Medulla oblongata (tissue), 1 donor: Measurements from ENCODE around the gene SLC44A5.
"Not testable (repeated sequence)": the region's sequence is repeated elsewhere in the genome, so short reads cannot be mapped to it uniquely, and the experiment has no call there.

ENCODE experiments used
- DNase-seq: peaks from one replicate; pipeline ENCODE4 v3.0.0-alpha.2; 2015; ENCODE audit errors: extremely low spot score

Gene SLC44A5

DNA sequence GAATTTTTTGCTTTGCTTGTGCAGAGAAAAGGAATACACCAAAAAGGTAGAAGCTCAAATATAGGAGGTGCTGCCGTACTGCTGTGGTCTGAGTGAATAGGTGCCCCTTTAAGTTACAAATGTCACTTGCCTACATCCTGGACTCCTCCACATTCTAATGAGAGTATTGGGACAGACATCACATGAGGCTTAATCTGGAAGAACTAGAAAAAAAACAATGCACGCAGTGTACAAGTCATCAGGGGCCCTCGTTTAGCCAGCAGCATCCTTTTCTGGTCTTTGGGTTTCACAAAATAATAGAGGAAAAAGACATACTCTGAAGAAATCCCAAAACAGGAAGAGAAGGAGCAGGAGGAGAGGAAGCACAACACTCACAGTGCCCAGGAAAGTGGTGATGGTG is 89.3 kb downstream of the SLC44A5 start:
- no peak for DNase-seq

DNA sequence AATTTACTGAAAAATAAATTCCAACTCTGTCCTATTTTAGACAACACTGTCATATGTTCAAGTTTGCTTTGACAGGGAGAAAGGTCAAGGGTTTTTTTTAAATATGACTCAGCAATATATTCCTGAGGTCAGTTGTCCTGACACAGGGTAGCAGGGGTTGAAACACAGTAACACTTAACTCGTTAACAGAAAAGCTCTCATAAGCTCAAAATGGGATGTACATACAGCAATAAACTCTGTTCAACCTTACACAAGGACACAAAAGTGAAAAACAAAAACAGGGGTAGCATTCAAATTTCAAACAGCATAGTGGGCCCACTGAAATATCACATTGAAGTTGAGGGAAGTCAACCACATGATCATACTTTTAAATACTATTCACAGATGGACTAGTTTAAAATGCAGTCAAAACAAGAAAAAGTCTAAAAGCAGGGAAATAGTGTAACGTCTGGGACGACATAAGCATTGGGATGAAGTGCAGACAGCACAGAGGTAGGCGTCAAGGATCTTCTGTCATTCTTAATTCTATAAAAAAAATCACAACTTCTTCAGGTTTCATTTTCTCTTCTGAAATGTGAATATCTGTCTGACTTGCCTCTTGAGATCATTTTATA is 89.9 kb downstream of the SLC44A5 start:
- no peak for DNase-seq

DNA sequence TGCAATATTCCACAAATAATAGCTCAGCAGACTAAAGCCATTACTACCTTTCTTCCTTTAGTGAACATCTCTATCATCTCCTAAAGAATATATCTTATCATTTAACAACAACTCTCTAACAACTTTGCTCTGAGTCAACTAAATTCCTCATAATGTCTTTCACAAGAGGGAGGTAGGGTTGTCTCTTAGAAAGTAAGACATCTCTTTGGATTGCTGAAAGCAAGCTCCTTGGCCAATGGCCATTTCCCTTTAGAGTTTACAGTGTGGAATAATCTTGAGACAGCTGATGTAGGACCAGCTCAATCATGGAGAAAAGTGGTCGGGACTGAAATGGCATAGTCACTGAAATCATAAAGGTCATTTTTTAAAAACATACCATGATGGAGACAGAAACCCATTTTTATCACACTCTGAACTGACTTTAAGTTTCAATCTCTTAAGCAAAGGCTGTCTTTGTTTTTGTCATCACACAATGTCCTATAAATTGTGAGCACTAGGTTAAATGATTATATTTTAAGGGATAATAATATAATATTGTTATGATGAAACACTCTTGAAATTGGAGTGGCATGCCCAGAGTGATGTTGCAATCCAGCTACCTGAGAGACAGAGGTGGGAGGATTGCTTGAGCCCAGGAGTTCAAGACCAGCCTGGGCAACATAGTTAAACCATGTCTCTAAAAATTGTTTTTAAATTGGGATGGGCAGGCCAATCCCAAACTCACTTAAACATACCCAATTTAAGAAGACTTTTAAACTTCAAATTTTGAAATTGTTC is 91.1 kb downstream of the SLC44A5 start:
- DNase-seq = no peak

DNA sequence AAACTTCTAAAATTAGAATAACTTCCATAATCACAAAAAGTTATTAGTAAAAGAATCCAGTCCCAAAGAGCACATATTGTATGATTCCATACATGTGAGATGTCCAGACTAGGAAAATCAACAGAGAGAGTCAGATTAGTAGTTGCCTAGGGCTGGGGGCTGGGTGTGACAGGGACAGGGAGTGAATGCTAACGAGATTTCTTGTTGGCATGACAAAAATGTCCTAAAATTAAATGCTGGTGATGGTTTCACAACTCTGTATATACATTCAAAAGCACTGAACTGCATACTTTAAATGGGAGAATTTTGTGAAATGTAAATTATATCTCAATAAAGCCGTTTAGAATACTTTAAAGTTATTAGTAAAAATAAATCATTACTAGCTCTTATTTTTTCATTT is 92.2 kb downstream of the SLC44A5 start:
- no peak for DNase-seq

DNA sequence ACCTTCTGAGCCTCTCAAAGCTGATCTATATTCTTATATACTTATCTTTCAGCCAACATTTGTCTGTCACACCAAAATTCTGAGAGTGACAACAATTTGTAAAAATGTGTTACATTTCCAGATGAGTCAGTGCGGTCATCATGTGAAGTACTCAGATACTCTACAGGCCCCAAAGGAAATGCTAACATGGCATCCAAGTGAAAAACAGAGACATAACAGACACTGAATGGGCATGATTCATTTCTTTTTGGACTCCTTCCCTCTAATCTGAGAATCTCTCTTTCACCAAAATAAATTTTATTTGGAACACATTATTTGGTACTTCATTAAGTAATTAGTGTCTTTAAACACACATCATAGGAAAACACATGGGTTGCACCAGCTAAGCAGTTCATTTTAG is 96.6 kb downstream of the SLC44A5 start:
- DNase-seq = no peak

DNA sequence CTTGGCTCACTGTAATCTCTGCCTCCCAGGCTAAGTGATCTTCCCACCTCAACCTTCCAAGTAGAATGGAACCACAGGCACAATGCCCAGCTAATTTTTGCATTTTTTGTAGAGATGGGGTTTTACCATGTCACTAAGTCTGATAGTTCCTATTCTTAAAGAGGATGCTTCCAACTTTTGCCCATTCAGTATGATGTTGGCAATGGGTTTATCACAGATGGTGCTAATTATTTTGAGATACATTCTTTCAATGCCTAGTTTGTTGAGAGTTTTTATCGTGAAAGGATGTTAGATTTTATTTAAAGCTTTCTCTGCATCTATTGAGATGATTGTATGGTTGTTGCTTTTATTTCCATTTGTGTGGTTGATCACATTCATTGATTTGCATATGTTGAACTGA is 103.9 kb downstream of the SLC44A5 start:
- DNase-seq = no peak

DNA sequence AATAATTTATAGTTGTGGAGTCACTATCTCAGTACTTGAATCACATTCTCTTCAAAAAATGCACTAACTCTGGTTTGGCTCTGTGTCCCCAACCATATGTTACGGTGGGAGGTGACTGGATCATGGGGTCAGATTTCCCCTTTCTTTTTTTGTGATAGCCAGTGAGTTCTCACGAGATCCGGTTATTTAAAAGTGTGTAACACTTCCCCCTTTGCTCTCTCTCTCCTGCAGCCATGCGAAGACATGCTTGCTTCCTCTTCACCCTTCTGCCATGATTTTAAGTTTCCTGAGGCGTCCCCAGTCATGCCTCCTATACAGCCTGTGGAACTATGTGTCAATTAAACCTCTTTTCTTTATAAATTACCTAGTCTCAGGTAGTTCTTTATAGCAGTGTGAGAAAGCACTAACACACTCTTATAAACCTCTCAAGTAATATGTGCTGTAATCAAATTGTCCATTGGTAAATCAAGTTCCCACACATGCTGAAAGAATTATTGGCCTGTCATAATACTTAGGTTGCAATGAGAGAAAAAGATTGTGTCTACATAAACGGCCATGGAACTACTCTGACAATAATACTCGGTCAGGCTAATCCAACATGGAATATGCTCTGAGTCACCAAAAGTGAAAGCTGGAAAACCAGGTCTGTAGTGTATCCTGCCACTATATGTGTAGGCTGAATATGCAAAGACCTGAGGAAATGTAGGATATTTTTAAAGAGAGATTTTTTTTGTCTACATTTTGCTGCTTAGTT is 107.5 kb downstream of the SLC44A5 start:
- no peak for DNase-seq

DNA sequence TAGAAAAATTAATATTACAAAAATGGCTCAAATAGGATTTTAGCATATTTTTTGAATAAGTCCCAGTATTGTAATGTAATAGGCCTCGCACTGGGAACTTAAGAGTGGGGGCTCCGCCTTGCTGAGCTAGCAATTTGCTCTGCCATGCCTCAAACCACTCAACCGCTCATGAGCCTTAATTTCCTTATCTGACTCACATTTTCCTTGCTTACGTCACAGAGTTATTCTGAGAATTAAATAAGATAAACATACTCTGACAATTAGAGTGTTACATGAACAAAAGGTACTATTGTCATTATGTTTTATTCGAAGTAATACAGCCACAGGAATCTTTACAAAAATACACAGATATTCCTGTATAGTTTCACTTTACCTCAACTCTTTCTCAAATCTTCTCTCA is 108.1 kb downstream of the SLC44A5 start:
- DNase-seq = no peak

DNA sequence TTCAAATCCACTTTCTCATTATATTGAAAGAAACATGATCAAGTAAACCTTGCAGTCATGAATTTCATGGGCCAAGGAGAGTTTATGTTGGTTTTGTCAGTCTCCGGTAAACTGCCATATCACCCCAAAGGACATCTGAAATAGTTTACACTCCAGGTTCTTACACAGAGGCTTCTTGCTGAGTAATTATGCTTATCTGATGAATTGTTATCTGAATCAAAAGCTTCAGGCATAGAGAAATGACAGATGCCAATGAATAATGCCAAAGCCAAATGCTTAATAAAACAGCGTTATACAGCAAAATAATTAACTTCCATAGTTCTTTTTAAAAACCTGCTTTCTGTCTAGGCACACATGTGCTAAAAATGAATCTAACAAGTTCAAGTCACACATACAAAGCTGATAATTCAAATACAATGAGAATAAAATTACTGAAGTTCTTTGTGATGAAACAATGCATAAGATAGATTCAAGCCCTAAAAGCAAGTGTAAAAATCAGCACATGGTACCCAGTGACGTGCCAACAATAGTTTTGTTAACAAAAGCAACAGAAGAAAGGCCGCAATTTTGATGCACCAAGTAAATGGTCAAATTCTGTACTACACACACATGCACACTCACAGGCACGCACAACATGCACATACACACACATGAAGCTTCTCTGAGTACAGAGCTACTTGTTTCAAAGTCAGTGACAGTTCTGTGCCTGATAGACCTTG is 109.2 kb downstream of the SLC44A5 start:
- DNase-seq = no peak

DNA sequence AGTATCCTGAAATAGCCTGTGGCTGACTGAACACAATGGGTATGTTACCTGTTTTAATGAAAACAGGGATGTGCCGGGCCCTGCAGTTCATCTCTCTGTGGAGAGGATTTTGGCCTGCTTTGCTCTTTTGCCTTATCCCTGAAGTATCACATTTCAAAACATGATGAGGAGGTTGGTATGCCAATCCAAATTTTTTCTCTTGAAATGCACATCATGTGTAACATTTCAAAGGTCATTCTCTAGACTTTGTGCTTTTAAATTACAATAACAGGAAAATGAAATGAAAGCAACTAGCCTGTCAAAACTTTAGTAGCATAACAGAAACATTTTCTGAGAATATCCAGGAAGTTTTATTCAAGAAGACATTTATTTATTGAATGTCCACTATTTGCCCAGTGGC is 118.9 kb downstream of the SLC44A5 start:
- no peak for DNase-seq

DNA sequence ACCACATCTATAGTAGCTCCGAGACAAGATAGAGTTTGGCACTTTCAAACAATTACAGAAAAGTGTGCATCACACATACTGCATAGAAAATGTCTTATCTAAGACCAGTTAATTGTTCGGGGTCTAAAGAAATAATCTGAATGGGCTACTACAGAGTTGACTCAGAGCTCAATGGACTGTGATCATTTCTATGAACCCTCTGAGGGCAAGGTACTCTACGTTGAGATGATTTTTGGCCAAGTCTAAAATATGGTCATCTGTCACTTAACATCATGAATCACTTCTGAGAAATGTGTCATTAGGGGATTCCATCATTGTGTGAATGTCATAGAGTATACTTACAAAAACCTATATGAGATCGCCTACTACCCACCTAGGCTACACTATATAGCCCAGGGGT is 123.5 kb downstream of the SLC44A5 start:
- no peak for DNase-seq

DNA sequence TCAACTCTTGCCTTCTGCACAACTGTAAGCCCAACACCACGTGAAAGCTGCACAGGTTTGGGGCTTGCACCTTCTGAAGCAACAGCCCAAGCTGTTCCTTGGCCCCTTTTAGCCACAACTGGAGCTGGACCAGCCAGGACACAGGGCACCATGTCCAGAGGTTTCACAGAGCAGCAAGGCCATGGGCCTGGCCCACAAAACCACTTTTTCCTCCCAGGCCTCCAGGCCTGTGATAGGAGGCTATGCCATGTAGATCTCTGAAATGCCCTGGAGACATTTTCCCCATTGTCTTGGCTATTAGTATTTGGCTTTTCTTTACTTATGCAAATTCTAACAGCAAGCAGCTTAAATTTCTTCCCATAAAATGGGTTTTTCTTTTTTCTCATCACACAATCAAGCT is 126.1 kb downstream of the SLC44A5 start:
- DNase-seq = no peak

DNA sequence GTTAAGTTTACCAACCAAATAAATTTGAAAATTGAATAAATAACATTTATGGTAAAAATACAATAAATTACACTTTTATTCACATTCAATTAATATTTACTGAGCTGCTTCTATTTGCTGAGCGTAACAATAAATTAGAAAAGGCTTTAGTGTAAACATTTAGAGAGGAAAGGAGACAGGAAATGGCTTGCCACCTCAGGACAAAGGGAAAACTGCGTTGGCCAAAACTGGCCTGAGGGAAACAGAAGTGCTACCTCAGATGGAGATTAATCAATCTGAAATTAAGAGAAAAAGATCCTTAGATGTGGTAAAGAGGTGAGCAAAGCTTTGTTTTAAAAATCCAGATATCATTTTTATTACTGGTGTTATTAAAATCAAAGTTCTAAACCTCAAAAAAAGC is 128.0 kb downstream of the SLC44A5 start:
- DNase-seq = no peak

DNA sequence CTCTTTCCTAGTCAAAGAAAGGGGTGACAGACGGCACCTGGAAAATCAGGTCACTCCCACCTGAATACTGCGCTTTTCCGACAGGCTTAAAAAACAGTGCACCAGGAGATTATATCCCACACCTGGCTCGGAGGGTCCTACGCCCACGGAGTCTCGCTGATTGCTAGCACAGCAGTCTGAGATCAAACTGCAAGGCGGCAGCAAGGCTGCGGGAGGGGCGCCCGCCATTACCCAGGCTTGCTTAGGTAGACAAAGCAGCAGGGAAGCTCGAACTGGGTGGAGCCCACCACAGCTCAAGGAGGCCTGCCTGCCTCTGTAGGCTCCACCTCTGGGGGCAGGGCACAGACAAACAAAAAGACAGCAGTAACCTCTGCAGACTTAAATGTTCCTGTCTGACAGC is 134.4 kb downstream of the SLC44A5 start:
- DNase-seq = not testable (repeated sequence)

DNA sequence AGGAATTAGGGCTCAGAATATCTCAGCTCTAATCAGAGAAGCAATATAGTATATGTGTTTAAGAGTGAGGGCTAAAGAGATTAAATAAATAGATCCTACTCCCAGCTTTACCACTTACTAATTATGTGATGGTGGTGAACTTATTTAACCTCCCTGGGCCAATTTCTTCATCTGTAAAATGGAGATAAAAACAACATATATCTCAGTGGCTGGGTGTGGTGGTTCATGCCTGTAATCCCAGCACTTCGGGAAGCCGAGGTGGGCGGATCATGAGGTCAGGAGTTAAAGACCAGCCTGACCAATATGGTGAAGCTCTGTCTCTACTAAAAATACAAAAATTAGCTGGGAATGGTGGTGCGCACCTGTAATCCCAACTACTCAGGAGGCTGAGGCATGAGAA is 135.2 kb downstream of the SLC44A5 start:
- no peak for DNase-seq

DNA sequence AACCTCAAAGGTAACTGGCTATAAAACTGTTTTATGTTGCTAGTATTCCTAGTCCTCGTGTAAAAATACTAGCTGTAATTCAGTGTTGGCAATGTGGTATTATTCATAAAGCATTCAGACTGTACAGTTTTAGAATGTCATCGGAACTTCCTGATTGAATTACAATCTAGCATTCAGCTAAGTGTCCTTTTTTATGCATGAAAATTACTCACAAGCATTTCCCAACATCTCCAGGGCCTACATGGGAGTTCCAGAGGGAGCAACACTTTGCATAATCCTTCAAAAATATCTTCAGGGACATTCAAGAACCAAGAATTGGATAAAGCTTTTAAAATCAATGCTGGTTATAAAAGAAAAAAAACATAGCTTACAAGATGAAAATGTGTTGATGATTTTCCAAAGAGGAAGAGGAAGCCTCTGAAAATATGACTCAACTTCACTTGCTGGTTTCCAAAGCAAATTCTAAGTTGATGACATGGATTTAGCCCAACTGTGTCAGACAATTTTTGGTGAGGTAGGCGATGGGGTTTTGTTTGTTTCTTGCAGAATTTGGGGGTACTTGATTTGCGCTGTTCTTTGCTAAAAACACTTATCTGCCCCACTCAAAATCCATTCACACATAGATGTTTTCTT is 137.8 kb downstream of the SLC44A5 start:
- no peak for DNase-seq

DNA sequence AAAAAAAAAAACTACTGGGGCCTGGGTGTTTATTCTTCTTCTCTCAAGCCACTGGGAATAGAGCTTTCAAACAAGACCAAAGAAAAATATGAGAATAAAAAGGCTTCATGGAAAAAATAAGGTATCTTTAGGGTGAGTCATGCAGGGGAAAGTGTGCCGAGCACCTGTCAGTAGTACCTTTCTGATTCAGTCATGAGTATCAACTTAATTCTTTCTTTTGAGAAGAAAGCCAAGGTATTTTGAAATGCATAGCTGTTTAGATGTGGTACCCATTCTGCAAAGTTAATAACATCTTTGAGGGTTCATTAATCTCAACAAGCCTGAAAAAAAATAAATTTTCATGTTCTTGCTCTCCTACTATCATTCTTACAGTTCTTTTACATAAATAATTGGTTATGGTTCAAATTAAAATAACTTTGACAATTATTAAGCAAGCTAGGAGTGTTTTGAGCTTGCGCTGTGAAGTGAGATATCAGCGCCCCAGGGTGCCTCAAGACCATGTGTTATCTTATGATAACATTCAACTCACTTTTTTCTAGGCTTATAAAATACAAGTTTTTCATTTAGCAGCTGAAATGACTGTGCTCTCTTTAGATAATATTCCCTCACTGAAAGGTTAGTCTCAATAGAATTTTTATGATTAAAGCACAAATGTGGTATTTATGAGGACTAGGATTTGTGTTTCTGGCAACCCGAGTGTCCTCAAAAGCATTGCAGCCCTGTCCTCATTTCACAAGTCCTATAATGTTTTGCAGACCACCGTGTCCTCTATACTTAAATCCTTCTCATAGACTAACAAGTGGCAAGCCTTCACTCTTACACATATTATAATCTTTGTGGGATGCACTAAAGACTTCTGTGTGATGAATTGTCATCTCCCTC is 138.6 kb downstream of the SLC44A5 start:
- DNase-seq = no peak

DNA sequence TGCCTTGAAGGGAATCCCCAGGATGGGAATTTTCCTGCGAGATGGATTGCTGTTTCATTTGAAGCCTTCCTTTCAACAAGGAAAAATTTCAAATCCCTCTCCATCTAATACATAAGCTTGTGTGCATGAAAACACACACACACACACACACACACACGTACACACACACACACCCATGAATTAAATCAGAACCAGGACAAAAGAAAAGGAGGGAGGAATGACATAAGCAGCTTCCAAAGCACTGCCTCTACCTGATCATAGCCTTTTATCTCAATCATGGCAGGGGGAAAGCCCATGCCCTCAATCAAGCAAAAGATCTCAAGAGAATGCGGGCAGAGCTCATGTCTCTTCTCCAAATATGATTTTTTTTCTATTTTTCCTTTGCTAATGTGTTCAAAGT is 139.7 kb downstream of the SLC44A5 start:
- DNase-seq = no peak

DNA sequence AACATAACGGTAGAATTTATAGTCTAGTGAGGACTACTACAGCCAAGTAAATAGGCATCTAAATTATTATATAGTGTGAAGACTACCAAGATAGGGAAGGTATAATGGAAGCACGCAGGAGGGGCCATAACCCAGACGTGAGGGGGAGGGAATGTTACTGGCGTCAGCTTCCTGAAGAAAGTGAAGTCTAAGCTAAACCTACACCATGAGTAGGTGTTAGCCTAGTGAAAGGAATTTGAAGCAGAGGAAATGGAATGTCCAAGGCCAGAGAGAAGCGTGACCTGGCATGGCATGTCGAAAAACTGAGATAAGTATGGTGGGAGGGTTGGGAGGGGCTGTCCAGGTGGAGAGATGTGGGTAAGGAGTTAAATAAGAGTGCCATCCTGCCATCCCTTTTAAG is 140.5 kb downstream of the SLC44A5 start:
- DNase-seq = no peak

DNA sequence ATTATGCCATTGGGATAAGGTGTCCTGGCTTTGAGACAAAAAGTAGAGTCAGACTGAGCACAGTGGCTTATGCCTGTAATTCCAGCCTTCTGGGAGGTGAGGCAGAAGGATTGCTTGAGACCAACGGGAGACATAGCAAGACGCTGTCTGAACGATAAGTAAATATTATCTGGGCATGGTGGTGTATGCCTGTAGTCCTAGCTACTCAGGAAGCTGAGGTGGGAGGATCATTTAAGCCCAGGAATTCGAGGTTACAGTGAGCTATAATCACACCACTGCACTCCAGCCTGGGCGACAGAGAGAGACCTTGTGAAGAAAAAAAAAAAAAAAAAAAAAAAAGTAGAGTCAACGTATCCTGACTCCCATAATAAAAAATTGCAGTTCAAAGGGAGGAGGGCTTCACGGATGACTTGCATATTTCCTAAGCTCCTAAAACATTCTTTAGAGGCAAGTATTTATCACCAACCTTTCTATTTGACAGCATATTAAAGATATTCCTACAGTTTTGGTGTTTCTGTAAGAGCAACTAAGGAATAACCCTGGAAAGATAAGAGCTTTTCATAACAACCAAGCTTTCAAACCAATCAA is 141.2 kb downstream of the SLC44A5 start:
- DNase-seq = no peak
